ENCODE data around the gene FBN3. TPM values are rescaled to one million over a fixed set of nuclear protein-coding genes. Genes with fewer than 3 reads are reported as not detected.

Gene FBN3
- polyA plus RNA-seq, 1 donor (not counting 4 experiments of a cell fraction or from before 2014, with no cell fraction given): not detected

GRCh38 chr19:8093740-8094139 is 55.7 kb downstream of the FBN3 start:
- Histone ChIP-seq H3K4me2 (ENCODE audit: control insufficient read depth, extremely low read depth, insufficient read depth, low read depth, low read length) (no peak overlapping the region), H3K79me2 (ENCODE audit: control insufficient read depth, insufficient read depth, low read length) (no peaks in the 10 kb centered on the region), H3K9me1 (ENCODE audit: control insufficient read depth, extremely low read depth, insufficient read depth, low read length) (no peaks in the 10 kb centered on the region), H3K4me3 (ENCODE audit: control insufficient read depth in 2 of 3, extremely low read depth in 1 of 3, insufficient read depth in 2 of 3, low read depth in 1 of 3, low read length in 3 of 3) (no peak overlapping the region), H3K27ac (ENCODE audit: control insufficient read depth, insufficient read depth, low read length) (no peak overlapping the region), H3K9ac (ENCODE audit: control insufficient read depth, extremely low read depth, insufficient read depth, low read length) (no peak overlapping the region), H3K36me3 (ENCODE audit: control insufficient read depth in 2 of 2, extremely low read depth in 1 of 2, insufficient read depth in 2 of 2, low read length in 2 of 2) (no peaks in the 10 kb centered on the region), H3K9me3 (ENCODE audit: control insufficient read depth, low read depth, low read length) (peaks cover 7% of the 10 kb centered on the region), H4K20me1 (ENCODE audit: control insufficient read depth, extremely low read depth, insufficient read depth, low read length) (no peaks in the 10 kb centered on the region), H2AFZ (ENCODE audit: control insufficient read depth, low read length) (no peak overlapping the region), H3K27me3 (ENCODE audit: control insufficient read depth, extremely low read depth, insufficient read depth, low read length) (no peaks in the 10 kb centered on the region), H3K4me1 (ENCODE audit: control insufficient read depth, extremely low read depth, insufficient read depth, low read length) (no peaks in the 10 kb centered on the region)
- DNase-seq (ENCODE audit: low read depth, low spot score) (no peak), FAIRE-seq (no peak)
- no peak for TF ChIP-seq CTCF (optimal IDR thresholded peaks at IDR 0.05 in 1 of 3, IDR thresholded peaks at IDR 0.05 in 1 of 3, conservative IDR thresholded peaks at IDR 0.05 in 1 of 3; ENCODE audit: extremely low read depth in 1 of 3, insufficient read depth in 2 of 3, low read length in 3 of 3)
- dilution Hi-C loops (cut with MboI; ENCODE audit: extremely low pct_ligation_motif_present, low sequenced_read_pairs): no loop called here

- Histone ChIP-seq H3K9me1 (ENCODE audit: control insufficient read depth, extremely low read depth, insufficient read depth, low read length) (no peaks in the 10 kb centered on the region), H3K4me1 (ENCODE audit: control insufficient read depth, extremely low read depth, insufficient read depth, low read length) (no peaks in the 10 kb centered on the region), H4K20me1 (ENCODE audit: control insufficient read depth, extremely low read depth, insufficient read depth, low read length) (no peaks in the 10 kb centered on the region), H3K4me2 (ENCODE audit: control insufficient read depth, extremely low read depth, insufficient read depth, low read depth, low read length) (no peak overlapping the region), H3K79me2 (ENCODE audit: control insufficient read depth, insufficient read depth, low read length) (no peaks in the 10 kb centered on the region), H3K27me3 (ENCODE audit: control insufficient read depth, extremely low read depth, insufficient read depth, low read length) (no peaks in the 10 kb centered on the region), H3K27ac (ENCODE audit: control insufficient read depth, insufficient read depth, low read length) (no peak overlapping the region), H3K4me3 (ENCODE audit: control insufficient read depth in 2 of 3, extremely low read depth in 1 of 3, insufficient read depth in 2 of 3, low read depth in 1 of 3, low read length in 3 of 3) (no peak overlapping the region), H3K36me3 (ENCODE audit: control insufficient read depth in 2 of 2, extremely low read depth in 1 of 2, insufficient read depth in 2 of 2, low read length in 2 of 2) (no peaks in the 10 kb centered on the region), H2AFZ (ENCODE audit: control insufficient read depth, low read length) (no peak overlapping the region), H3K9ac (ENCODE audit: control insufficient read depth, extremely low read depth, insufficient read depth, low read length) (no peak overlapping the region), H3K9me3 (ENCODE audit: control insufficient read depth, low read depth, low read length) (peaks cover 9% of the 10 kb centered on the region)
- DNase-seq (ENCODE audit: low read depth, low spot score): no peak
- no peak for FAIRE-seq
- no peak for TF ChIP-seq CTCF (optimal IDR thresholded peaks at IDR 0.05 in 1 of 3, IDR thresholded peaks at IDR 0.05 in 1 of 3, conservative IDR thresholded peaks at IDR 0.05 in 1 of 3; ENCODE audit: extremely low read depth in 1 of 3, insufficient read depth in 2 of 3, low read length in 3 of 3)
- TF ChIP-seq EZH2 (IDR thresholded peaks at IDR 0.05; ENCODE audit: low read length): no peak
- dilution Hi-C loops (cut with MboI; ENCODE audit: extremely low pct_ligation_motif_present, low sequenced_read_pairs): no loop called here
Measured at GRCh38 chr19:8090950-8091349, 58.4 kb downstream of the FBN3 start.

Data from keratinocyte (primary cell).